GM04504 (cell line): ENCODE measurements around the gene NDUFS4.
"Not testable (repeated sequence)": the region's sequence is repeated elsewhere in the genome, so short reads cannot be mapped to it uniquely, and the experiment has no call there.

Experiments
- DNase-seq: peaks from one replicate; pipeline ENCODE4 v3.0.0-alpha.2; 2012; ENCODE audit warnings: low read depth

The NDUFS4 gene

DNA sequence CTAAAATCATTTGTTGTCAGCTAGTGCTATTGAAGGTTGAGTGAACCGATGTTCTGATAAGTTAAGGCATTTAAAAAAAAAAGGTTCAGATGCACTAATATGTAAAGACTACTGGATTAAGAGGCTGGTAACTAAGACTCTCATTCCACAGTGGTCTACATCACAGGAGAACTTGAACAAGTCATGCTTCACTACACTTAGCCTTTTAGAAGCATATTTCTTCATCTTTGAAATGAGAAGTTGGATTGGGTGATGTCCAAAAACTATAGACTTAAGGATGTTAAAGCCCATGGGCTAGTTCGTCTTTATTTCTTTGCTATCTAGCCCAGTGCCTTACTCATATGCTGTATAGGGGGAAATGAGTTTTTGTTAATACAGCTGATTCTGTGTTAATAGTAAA lies 107.2 kb downstream of the NDUFS4 start:
- no peak for DNase-seq

DNA sequence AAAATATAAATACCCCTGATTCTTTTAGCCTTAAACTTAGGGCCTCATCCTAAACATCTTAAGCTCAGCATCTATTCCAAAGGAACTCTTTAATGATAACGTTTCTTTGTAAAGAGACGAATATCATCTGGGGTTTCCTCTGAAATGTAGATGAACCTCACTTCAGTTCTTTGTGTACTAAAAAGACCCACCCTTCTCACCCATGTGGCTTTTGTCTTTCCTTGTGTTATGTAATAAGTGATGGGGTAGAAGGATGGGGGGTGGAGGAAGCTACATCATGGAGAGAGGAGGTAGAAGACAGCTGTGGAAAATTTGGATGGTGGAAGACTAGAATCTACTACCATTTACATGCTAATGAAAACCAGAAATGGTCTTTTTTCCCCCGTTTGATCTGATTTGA lies 111.0 kb downstream of the NDUFS4 start:
- DNase-seq = no peak

DNA sequence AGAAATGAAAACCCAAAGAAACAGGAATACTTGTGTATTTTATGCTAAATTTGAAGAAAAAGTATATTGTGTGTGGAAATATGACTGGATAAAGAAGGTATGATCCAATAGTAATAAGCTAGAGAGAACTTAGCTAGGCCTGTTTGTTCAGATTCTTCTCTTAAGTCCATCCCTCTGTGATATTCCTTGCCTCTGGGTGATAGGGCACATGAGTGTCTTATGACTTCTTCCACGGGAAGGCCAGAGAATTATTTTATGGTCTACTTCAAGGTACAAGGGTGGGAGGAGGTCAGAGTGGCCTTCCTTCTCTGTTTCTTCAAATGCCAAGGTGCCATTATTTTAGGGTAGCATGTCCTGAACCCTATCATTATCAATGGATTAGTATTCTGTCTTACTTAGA lies 113.7 kb downstream of the NDUFS4 start:
- no peak for DNase-seq

DNA sequence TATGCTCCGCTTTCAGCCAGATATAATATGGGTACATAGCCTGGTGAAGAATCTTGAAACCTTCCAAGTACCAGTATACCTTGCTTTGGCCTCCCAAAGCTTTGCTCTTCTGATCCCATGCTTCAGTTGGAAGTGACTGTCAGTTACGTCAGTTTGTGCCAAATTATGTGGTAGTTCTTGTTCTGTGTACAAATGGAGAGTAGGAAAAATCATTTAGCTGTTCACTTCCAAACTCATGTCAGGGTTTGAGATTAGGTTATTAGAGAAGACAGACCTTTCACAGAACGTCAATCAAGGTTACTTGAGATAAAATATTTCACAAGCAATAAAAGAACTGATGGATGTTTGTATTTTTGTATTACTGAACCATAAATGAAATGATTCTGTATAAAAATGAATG lies 117.2 kb downstream of the NDUFS4 start:
- DNase-seq = no peak

DNA sequence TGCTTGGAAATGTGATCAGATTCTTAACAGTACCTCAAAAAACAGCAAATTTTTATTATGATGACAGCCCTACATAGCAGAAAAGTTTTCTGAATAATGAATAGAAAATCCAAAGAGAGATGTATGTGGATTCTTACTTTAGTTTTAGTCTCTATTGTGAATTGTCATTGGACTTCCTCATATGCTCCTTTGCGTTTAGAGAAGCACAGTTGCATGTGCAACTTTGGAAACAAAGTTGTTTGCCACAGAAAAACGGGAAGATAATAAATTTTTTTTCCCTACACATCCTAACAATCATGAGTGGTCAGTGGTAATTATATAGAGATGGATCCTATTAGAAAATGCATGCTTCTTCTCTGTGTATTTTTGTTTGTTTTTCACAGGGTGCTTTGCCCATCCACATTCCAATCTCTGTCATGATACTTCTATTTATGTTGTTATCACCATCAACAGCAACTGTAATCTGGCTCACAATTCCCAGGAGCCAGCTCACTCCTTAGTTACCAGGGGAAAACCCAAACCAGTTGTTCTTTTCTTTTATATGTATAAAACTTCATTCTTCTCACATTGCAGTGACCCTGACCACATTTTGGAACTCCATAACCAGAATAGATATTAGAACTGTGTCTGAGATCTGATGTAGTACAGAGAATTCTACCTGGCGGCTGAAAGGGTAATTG lies 118.7 kb downstream of the NDUFS4 start:
- peak; percentile 2 for DNase-seq

DNA sequence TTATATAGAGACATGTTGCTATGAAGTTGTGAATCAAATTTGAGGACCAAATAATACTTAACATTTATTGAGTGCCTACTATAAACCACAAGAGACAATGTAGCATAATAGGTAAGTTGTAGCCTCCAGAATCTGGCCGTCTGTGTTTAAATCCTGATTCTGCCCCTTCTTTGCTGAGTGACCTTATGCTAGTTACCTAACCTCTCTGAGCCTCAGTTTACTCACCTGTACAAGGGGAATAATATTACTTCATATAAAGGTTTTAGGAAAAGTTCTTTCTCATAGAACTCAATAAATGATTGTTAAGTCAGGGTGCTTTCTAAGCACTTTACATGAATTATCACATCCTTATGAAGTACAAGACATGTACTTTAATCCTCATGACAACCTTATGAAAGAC lies 120.6 kb downstream of the NDUFS4 start:
- DNase-seq = no peak

DNA sequence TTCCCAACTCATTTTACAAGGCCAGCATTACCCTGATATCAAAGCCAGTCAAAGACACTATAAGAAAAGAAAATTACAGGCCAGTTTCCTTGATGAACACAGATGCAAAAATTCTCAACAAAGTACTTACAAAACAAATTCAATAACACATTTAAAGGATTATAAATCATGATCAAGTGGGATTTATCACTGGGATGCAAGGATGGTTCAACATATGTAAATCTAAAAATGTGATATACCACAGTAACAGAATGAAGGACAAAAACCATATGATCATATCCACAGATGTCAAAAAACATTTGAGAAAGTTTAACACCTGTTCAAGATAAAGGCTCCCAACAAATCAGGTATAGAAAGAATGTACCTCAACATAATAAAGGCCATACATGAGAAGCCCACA lies 130.6 kb downstream of the NDUFS4 start:
- DNase-seq = no peak

DNA sequence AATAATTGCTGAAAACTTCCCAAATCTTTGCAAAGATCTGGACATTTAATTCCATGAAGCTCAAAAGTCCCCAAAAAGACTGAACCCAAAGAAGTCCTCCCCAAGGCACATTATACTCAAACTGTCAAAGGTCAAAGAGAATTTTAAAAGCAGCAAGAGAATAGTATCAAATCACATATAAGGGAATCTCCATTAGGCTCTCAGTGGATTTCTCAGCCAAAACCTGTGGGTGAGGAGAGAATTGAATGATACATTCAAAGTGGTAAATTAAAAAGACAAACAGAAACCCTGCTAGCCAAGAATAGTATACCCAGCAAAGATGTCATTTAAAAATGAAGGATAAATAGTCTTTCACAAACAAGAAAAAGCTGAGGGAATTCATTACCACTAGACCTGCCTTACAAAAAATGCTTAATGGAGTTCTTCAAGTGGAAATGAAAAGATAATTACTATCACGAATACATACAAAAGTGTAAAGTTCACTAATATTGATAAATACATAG lies 134.1 kb downstream of the NDUFS4 start:
- DNase-seq = no peak

DNA sequence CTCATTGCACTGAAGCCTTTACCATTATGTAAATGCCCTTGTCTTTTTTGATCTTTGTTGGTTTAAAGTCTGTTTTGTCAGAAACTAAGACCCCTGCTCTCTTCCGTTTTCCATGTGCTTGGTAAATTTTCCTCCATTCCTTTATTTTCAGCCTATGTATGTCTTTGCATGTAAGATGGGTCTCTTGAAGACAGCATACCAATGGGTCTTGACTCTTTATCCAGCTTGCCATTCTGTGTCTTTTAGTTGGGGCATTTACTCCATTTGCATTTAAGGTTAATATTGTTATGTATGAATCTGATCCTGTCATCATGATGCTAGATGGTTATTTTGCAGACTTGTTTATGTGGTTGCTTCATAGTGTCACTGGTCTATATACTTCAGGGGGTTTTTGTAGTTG lies 150.0 kb downstream of the NDUFS4 start:
- DNase-seq = not testable (repeated sequence)

DNA sequence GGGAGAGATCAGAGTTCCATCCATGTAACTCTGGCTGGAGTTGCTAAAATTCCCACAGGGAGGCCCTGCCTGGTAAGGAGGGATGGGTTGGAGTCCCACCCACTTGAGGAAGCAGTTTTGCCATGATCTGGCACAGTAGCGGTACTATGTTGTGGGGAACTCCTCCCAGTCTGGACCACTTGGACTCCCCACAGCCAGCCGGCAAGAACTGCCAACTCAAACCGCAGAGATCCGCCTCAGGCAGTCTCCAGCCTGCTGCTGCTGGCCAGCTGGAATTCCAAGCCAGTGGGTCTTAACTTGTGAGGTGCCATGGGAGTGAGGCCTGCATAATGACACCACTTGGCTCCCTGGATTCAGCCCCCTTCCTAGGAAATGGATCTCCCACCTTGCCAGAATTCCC lies 151.9 kb downstream of the NDUFS4 start:
- peak; percentile 13 for DNase-seq

DNA sequence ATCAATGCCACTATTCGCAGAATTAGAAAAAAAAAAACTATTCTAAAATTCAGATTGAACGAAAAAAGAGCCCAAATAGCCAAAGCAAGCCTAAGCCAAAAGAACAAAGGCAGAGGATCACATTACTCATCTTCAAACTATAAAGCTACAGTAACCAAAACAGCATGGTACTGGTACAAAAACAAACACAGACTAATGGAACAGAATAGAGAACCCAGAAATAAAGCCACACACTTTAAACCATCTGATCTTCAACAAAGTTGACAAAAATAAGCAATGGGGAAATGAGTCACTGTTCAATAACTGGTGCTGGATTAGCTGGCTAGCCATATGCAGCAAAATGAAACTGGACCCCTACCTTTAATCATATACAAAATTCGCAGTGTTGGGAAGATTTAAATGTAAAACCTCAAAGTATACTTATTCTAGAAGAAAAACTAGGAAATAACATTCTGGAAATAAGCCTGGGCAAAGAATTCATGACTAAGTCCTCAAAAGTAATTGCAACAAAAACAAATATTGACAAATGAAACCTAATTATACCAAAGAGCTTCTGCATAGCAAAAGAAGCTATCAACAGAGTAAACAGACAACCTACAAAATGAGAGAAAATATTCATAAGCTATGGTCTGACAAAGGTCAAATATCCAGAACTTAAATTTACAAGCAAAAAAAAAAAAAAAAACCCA lies 153.7 kb downstream of the NDUFS4 start:
- DNase-seq = no peak

DNA sequence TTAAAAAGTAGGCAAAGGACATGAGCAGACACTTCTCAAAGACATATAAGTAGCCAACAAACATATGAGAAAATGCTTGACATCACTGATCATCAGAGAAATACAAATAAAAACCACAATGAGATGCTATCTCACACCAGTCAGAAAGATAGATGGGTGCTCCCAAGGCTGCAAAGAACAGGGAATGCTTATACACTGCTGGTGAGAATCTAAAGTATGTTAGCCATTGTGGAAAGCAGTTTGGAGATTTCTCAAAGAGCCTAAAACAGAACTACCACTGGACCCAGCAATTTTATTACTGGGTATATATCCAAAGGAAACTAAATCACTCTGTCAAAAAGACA lies 154.2 kb downstream of the NDUFS4 start:
- peak; percentile 1 for DNase-seq

DNA sequence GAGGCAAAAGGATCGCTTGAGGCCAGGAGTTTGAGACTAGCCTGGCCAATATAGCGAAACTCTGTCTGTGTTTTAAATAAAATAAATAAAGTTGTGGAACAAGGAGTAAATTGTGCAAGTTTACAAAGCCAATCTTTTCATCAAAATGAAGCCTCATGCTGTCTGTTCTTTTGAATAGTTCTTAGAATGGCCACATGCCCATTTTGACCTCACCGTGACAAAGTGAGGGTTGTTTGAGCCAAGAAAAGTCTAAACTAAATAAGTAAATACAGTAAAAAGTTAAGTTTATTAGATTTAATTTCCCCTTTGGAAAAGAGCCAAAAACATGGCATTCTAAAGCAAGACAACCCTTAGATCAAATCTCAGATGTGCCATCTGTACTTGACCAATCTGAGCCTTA lies 165.7 kb downstream of the NDUFS4 start:
- no peak for DNase-seq

DNA sequence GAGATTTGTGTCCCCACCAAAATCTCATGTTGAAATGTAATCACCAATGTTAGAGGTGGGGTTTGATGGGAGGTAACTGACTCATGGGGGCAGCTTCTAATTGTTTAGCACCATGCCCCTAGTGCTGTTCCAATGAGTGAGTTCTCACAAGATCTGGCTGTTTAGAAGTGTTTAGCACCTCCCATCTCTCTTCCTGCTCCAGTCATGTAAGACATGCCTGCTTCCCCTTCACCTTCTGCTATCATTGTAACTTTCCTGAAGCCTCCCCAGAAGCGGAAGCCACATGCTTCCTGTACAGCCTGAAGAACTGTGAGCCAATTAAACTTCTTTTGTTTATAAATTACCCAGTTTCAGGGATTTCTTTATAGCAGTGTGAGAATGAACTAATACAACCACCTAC lies 170.5 kb downstream of the NDUFS4 start:
- DNase-seq = no peak
